Right forelimb (tissue), 1 donor: Measurements from ENCODE around the gene KRT71.

Source experiments
- DNase-seq: peaks from one replicate; pipeline ENCODE4 v3.0.0-alpha.2; 2018

Gene KRT71

DNA sequence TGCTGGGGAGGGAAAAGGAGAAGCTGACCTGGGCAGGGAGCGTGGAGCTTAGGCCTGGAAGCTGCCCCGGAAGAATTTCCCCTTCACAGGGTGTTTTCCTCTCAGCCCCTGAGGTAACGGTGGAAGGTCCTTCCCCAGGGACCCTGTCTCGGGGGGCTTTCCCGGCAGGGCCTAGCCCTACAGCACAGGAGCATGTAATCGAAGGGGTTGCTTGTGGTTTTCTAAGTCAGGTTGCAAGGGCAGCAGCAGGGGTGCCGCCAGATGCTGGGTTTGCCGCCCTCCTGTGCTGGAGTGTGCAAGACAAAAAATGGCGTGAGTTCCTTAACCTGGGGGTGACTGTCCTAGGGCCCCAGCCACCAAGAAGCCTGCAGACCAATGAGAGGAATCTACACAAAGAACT, 22.3 kb upstream of the KRT71 start:
- DNase-seq = peak; percentile 19

DNA sequence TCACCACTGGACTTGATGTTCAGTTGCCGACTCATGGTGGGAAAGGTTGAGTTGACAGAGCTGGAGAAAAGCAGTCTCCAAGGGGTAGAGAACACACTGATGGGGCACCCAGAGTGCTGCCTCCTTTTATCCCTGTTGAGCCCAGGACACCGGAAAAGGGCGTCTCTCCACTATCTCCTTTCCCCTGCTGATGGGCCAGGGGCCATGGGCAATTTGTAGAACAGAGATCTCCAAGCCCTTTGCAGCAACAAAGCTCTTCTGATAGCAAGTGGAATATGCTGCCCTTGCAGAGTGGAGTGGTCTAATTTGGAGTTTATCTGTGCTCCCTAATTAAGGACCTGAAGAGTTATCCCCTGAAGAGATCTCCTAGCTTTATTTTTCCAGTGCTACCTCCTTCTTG, 20.8 kb upstream of the KRT71 start, which contains the start of gene KRT74:
Gene KRT74, minus strand, starts transcription at position 101 of the 400 bp plus-strand sequence. Its CDS starts 66 bp downstream, at position 35.
- peak; percentile 4 for DNase-seq

DNA sequence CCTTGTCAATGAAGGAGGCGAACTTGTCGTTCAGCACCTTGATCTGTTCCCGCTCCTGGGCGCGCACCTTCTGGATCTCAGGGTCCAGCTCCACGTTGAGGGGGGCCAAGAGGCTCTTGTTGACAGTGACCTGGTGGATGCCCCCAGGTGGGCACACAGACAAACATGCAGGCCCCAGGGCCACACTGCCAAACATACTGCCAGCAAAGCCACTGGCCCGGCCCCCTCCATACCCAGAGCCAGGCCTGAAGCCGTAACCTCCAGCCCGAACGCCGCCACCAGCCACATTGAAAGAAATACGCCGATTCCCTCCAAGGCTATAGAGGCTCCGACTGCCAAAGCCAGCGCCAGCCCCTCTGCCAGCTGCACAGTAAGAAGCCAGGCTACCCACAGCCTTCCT, 20.4 kb upstream of the KRT71 start:
- peak; percentile 4 for DNase-seq

DNA sequence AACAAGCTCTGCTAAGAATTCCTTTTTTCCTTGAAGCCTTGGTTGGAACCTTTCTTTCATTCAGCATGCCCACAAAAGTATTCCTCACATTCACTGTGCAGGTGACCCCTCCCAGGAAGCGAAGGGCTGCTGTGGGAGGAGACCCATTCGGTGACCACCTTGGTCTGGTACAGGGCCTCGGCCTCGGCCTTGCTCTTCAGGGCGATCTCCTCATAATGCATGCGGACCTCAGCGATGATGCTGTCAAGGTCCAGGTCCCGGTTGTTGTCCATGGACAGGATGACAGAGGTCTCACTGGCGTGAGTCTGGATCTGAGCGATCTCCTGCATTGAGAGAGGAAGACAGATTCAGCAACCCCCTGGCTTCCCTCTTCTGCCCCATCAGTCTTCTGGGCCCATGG, 17.6 kb upstream of the KRT71 start:
- no peak for DNase-seq

DNA sequence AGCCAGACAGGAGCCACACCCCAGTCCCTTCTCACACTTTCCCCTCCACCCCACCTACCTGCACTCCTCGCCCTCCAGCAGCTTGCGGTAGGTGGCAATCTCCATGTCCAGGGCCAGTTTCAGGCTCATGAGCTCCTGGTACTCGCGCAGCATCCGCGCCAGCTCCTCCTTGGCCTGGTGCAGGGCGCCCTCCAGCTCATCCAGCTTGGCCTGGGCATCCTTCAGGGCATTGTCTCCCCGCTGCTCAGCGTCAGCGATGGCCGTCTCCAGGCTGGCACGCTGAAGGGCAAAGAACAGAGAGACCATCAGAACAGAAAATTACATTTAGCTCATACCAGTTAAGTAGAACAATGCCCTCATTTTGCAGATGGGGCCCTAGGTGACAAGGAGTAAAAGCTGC, 15.2 kb upstream of the KRT71 start:
- DNase-seq = no peak

DNA sequence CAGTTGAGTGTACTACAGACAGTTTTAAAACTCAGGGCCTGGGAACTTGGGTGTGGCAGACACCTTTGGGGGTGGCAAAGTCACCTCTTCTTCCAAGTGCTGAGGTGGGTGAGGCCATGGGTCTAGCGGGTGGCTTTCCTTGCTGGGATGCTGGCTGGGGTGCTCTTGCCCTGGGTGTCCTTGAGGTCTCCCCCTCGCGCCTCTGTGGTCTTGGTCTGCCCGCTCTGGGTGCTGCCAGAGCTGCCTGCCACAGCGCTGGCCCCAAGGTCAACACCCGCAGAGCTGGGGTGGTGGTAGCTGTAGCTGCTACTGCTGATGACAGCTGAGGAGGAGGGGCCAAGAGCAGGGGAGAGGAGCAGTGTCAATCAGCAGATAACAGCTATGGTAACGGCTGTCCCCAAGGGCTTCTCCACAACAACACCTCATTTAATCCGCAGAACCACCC, 13.9 kb upstream of the KRT71 start:
- no peak for DNase-seq

DNA sequence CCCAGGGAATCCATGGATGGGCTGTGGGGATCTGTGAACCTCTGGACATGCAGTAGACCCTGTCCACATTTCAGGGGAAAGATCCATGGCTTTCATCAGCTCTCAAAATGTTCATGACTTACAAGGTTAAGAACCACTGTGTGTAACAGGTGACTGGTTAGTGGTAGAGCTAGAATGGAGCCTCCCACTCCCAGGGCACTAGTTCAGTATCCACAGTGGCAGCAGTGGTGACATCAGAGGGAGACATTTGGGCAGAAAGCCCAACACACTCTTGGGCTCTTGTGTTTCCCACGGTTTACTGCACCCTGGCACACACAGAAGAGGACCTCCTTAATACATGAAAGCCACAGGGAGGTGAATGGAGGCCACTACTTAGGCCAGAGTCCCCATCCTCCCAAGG, 11.6 kb upstream of the KRT71 start:
- DNase-seq = no peak

DNA sequence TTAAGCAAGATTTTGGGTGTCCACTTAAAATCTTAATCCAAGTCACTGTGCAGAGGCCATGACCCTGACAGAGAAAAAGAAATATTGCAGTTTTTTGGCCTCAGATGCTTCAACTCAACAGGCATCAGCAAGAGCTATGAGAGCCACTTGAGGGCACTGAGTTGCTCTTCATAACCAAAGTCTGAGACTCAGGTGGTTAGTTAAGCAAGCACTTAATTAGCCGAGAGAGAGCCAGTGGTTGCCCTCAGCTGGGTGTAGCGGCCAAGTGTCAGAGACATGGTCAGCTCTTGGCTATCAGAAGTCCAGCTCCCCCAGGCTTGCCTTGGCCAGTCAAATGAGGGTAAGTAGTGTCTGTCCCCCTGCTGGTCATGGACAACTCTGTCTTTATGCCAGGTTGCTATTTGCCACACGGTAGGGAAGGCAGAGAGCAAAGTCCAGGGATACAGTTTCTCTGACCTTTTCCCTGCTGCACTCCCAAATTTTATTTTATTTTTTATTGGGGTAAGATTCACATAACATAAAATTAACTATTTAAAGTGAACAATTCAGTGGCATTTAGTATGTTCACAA, 9.0 kb upstream of the KRT71 start:
- no peak for DNase-seq

DNA sequence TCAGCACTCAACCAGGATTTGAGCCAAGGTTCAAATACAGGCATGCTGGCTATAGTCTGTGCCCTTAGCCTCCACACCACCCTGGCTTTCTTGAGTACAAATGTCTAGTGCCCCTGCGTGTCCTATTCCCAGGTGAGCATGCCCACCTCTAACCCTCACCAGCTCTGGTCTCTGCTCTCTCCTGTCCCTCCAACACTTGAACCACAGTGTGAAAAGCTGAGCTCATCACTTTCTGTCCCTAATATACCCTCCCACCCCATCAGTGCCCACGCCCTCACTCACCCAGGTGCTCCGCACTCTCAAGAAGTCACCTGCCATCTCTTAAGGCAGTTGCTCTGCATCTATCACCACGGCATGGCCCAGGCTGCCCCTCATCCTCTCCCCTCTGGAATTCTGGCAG, 7.0 kb upstream of the KRT71 start:
- DNase-seq = no peak

DNA sequence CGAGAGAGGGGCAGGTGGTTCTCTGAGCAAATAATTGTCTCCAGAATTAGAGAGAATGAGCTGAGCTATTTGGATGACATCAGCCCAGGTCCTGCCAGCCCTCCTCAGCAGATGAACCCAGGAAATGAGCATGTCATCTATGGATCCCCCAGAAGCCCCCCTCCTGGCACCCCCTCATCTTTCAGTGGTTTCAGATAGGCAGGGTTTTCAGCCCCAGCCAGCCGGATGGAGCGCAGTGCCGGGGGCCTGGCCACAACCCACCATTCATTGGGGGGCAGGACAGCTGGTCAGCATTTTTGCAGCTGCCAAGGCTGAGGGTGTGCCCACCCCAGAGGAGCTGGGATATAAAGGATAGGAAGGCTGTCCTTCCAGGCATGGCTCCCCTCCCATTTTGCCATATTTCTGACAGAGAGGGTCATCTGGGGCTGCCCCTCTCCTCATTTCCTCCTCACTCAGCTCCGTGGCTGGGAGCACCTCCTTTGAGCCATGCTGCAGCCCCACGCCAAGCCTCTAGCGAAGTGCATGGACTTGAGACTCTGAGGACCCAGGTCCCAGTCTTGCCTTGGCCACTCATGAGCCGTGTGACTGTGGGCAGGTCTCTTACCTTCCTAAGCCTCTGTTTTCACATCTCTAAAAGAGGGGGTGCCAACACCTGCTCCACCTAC, 6.0 kb upstream of the KRT71 start:
- DNase-seq = no peak

DNA sequence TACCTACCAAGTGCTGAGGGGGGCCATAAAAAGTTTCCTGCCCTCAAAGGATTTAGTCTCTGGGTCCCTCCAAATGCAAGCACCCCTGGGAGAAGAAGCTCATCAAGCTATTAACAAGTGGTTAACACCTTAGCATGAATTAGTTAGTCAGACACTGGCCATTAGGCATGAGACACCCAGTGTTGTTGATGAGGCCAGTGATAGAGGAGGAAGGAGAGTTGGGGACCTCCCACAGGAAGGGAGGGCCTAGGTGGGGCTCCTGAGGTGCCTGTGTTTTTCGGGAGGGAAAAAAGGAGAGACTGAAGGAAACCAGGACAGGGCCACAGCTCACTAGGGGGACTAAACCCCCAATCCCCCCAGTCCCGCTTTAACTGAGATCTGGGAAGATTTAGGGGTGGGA, 4.5 kb upstream of the KRT71 start:
- DNase-seq = no peak

DNA sequence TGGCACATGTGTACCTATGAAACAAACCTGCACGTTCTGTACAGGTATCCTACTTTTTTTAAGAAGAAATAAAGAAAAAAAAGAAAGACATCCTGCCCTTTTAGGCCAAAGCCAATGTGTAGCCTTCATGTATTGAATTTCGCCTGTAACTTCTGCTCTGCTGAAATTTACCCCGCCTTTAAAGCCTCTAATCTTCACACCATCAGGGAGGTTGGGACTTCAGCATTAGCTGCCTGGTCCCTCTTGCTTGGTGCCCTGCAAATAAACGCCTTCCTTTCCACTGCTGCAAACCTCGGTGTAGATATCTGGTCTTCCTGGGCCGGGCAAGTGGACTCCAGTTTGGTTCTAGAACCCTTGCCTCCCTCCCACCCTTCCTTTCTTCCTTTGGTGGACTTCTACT, 2.6 kb upstream of the KRT71 start:
- no peak for DNase-seq

DNA sequence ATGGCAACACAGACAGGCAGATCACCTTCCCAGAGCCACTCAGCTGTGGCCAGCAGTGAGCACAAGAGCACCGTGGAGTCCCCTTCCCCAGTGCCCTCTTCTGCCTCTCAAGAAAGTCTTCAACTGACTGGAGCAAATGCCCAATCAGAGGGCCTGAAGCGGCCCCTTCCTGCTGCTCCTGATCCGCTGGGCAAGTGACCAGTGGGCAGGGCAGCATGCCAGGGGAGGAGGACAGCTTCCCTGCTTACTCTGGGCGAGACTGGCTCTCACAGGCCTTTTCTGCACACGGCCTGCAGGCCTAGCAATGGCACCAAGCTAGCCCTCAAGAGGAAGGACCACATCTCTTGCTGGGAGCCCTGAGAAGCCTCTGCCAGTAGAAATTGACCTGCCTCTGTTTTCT, 890 bp downstream of the KRT71 start:
- DNase-seq = no peak

DNA sequence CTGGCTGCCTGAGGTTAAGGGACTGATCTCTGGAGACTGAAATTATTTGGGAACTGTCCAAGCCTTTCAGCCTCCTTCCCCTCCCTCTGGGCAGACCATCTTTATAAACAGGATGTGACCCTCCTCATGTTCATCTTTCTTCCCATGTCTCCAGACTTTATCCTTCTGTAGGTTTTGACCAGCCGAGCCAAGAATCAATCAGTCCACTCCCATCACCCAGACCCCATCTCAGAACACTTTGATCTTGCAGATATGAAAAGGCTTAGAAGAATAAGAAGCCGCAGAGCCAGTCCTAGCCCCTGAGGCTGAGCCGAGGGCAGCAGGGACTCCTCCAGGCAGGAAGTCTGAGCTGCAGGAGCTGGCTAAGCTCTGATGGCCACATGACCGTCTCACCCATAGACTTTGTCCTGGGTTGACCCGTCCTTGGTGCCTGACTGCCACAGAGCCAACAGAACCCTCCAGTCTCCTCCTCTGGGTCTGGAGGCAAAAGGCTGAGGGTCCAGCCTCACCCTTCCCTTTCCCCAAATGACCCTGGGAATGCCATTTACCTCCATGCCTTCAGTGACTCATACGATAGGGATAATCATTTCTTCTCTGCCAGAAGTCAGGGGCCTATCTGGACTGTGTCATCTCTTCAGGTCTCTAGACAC, 1.6 kb downstream of the KRT71 start:
- DNase-seq = no peak

DNA sequence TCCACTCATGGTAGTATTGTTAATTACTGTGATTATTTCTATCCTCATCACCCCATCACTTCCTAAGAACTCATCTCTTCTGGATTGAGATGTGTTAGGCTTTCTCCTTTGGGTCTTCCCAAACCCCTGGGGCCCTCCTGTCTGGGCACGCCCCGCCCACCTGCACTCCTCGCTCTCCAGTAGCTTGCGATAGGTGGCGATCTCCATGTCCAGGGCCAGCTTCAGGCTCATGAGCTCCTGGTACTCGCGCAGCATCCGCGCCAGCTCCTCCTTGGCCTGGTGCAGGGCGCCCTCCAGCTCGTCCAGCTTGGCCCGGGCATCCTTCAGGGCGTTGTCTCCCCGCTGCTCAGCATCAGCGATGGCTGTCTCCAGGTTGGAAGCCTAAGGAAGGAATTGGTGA, 6.8 kb downstream of the KRT71 start:
- DNase-seq = no peak

DNA sequence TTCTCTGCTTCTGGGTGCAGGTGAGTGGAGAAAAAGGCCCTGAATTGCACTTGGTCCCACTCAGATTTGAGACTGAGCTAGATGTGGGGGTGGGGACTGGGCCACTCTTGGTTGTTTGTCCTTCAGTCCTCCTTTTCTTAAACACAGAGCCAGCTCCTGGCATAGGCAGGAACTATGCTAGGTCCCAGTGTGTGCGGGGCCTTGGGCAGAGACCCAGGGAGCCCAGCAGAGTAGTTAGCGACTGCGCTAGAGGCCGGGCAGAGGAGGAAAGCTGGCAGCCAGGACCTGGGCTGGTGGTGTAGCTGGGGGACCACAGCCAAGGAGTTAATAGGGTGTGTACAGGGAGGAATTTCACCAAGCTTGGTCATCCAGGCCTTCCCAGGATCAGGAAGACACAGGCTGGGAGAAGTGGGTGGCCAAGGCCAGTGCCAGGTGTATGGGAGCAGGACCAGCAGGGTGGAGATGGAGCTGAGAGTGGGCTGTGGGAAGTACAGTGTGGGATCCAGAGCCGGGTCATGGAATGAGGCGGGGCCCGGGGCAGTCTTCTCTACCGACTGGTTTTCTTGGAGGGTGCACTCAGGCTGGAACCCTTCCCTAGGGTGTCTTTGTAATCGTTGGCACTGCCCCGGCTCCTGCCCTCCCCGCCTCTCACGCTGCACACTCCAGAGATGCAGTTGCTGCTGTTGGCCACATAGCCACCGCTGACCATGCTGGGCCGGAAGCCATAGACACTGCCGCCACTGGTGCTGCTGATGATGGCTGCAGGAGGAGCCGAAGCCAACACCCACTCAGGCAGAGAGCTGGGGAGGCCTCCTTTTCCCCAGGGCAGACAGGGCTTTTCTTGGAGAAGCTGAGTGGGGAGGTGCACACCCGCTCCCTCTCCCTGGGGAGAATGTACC, 8.7 kb downstream of the KRT71 start:
- DNase-seq = no peak

DNA sequence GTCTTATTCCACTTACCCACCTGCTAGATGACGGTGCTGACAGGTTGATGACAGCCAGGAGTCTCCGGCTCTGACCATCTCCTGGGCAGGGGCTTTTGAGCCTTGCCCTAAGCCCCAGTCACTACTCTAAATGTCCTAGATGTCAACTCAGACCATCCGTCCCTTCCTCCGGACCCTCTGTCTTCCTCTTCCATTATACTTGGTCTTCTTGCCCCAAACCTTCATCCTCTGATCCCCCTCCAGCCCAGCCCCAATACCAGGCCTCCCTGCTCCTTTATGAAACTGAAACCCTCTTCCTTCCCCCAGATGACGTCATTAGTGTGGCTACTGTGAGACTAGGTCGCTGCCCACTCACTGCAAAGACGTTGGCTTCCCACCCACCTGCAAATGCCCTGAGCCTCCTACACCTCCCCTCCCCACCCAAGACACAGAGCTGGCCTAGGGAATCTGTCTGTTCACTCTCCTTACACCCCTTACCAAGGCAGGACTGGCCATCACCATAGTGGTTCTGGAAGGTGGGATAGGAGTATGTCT, 10.1 kb downstream of the KRT71 start:
- no peak for DNase-seq

DNA sequence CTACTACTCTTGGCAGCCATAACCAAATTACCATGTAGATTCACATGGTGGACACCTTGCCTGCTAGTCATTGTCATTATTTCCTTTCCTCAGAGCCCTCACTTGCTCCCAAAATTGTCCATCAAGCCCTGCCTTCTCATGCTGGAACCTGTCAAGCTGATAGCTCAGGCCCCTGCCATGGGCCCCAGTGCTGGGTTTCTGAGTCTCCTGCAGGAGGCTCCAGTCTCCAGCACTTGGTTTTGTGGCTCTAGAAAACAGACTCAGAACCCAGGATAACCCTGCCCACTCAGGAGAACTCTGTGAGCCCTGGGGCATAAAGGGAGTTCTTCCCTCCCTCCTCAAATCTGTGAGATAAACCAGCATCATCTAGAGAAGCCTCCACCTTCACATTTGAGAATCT, 10.8 kb downstream of the KRT71 start:
- DNase-seq = no peak

DNA sequence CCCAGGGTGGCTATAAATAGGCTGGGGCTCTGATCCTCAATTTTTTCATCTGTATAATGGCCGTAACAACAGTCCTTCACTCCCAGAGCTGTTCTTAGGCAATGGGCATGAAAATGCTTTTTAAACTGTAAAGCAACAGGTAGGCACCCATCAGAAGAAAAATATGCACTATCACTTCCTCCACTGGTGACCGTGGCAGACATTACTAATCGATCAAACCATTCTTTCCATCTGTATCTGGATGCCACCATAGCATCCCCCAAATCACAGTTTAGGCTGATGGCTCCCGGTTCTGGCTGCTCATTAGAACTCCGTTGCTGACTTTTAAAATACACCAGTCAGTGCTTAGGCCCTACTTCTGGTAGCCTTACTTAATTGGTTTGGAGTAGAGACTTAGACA, 11.2 kb downstream of the KRT71 start:
- DNase-seq = no peak

DNA sequence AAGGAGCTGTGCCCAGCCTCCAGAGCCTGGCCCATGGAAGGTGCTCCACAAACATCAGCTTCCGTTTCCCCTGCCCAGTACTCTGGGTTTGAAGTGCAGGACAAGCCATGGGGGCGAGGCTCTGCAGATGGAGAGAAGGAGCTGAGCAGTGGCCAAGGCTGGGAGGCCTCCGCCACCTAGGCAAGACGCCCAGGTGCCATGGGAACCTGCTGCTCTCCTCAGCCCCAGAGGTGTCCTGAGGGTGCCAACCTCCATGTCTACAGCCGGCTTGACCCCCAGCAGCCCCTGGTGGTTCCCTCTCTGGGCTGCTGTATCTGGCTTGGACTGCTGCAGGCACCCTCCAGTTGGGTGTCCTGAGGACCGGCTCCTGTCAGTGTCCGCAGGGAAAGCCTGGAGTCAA, 12.4 kb downstream of the KRT71 start:
- DNase-seq = no peak

DNA sequence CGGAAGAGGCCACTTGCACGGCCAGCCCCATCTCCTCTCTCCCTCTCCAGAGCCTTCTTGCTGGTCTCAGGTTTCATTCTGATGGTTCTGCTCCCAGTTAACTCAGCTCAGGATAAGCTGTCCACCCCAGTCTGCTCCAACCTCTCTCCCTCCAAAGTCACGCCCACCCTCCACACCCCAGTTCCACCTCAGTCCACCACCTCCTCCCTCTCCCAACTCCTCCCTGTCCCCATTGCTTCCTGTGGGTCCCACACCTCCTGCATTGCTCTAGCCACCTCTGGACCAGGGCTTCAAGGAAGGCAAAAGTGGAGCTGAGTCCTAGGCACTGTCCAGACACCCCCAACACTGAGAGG, 13.1 kb downstream of the KRT71 start:
- DNase-seq = no peak

DNA sequence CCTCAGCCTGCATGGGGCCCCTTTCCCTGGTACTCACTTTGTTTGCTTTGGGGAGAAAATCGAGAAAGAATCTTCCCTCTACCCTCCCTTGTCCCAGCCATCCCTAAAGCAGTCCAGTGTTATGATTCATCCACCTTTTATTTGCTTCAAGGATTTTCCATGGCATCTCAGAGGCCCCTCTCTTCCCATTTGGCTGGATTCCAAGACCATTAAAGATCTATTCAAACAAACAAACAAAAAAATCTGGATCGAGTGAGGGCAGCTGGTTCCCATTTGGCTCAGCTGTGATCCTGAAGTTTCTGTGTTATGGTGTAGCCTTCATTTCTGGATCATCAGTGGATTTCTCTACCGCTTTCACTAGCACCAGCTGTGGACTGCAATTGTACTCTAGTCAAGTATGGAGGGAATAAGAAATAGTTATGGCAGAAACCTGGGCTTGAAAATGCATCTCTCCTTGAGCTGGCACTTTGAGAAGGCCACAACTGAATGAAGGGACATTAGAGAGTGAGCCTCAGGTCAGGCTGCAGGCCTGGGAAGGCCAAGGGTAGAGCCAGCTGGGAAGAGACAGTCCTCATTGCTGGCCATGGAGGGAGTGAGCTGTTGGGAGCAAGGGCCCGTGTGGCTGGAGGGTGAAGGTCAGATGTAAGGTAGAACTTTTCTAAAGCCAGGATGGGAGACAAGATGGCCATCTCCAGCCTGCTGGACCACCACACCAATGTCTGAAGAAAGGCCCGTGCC, 13.7 kb downstream of the KRT71 start:
- no peak for DNase-seq

DNA sequence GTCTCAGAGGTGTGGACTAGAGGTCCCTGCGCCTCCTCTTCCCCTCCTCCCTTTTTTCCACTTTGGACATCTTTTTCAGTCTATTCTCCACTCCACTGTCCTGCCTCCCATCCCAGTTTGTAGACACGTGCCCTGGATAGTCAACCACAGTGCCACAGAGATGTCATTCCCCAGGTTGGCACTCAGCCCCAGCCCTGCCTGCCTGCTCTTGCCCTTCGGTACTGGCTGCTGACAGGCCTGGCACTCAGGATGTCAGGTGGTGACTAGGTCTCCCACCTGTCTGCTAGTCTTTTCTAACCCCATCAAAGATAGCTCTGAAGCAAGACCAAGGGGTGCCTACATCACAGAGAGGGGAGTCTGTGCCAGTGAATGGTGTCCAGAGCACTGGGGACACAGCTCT, 15.8 kb downstream of the KRT71 start:
- no peak for DNase-seq
